Fibroblast of peridontal ligament (primary cell): ENCODE results near the gene DRD4.
A peak's percentile ranks its signal among the peaks of the same experiment; 100 is the strongest.

Experiments used
- DNase-seq: peaks from one replicate; pipeline ENCODE4 v3.0.0-alpha.2; 2010; ENCODE audit errors: extremely low read depth

DRD4 gene

DNA sequence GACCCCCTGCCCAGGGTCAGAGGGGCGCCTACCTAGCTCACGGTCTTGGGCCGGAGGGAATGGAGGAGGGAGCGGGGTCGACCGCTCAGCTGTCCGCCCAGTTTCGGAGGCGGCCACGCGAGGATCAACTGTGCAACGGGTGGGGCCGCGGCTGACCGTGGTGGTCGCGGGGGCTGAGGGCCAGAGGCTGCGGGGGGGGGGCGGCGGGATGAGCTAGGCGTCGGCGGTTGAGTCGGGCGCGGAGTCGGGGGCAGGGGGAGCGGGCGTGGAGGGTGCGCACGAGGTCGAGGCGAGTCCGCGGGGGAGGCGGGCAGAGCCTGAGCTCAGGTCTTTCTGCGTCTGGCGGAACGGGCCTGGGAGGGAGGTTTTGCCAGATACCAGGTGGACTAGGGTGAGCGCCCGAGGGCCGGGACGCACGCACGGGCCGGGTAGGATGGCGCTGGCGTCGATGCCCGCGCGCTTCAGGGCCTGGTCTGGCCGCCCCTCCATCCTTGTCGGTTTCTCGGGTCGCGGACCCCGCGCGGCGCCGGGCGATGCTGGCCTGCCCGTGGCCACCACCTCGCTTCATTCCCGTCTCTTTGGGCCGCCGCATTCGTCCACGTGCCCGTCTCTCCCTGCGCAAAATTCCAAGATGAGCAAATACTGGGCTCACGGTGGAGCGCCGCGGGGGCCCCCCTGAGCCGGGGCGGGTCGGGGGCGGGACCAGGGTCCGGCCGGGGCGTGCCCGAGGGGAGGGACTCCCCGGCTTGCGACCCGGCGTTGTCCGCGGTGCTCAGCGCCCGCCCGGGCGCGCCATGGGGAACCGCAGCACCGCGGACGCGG, at the start of gene DRD4:
TSS of gene DRD4 (plus strand) at position 759 of the 822 bp plus-strand sequence. CDS start at position 795, 36 bp downstream.
- DNase-seq = no peak

DNA sequence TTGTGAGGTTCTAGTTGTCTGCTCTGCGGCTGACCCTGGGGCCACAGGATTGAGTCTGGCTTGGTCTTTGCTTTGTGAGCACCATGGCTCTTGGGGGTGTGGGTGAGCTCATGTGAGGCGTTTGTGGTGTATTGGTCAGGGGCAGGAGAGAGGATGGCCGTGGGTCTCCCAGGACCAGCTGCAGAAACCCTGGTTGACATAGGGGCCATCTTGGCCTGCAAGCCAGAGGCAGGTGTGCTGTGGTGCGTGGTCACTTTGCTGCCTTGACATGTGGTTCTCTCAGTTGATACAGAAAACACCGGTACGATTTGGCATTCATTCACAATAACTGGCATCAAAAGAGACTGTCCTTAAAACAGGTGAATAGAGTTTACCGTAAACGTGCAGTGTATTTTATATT, 49.5 kb upstream of the DRD4 start:
- no peak for DNase-seq

DNA sequence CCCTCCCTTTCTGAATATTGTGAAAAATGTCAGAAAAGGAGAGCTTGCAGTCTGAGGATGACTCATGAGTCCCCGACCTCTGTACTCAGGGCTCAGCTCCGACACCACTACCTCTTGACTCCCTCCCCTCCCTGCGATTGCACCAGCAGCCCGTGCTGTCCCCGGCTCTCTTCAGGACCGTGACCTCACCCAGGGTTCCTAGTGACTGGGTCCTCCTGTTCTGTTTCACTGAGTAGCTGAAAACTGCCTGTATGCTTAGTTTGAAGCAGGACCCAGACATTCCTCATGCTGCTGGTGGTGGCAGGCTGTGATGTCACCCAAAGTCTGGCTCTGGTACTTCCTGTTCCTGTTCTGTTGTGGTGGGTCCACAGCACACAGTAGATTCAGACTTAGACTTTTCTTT, 49.1 kb upstream of the DRD4 start:
- DNase-seq = peak; percentile 25

DNA sequence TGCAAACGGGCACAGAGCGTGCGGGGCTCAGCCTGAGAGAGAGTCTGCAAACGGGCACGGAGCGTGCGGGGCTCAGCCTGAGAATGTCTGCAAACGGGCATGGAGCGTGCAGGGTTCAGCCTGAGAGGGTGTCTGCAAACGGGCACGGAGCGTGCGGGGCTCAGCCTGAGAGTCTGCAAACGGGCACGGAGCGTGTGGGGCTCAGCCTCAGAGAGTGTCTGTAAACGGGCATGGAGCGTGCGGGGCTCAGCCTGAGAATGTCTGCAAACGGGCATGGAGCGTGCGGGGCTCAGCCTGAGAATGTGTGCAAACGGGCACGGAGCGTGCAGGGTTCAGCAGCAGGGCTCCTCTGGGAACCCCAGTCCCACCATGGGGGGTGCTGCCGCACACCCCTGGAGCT, 47.3 kb upstream of the DRD4 start:
- DNase-seq = no peak

DNA sequence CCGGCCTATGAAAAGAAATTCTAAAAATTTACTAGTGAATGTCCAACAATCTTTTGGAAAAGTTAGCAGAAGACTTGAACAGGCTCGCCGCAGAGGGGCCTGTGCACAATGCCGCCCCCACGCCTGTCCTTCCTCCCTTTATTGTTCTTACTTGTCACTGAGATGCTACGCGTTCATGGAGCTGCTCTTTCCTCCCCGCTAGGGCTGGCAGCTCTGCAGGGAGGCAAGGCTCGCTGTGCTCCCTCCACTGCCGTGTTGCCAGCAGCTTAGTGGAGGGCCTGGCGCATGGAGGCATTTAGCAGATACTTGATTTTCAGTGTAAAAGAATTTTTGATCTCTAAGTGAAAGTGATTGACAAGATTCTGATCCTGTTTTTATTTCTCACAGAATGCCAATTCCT, 46.1 kb upstream of the DRD4 start:
- DNase-seq = no peak

DNA sequence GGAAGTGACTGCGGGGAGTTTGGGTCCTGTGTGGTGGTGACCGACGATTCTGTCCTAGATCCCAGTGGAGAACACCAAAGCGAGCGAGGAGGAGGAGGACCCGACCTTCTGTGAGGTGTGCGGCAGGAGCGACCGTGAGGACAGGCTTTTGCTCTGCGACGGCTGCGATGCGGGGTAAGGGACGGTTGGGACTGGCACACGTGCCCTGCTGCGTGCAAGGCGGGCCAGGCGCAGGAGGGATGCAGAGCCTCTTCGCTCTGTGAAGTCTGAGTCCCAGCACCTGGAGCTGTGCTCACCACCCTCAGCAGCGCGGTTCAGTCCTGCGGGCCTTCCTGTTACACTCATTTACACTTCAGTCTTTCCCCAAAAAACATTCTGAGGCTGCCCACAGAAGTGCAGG, 44.6 kb upstream of the DRD4 start:
- no peak for DNase-seq

DNA sequence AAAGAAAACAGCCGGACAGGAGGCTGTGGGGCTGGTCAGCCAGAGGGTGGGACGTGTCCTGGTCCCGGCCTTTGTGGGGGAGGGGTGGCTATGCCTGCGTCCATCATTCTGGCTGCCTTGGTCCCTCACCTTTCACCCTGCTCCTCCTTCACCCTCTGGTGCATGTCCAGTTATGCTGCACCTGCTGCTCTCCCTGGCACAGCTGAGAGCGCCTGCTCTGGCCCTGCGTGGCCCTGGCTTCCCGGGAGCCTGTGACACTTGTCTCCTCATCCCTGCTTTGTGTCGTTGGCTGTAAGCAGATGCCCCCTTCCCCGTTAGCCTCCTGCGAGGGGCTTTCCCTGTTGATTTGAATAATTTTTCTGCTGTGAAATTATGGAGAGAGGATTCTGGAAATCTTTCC, 44.2 kb upstream of the DRD4 start:
- DNase-seq = no peak

DNA sequence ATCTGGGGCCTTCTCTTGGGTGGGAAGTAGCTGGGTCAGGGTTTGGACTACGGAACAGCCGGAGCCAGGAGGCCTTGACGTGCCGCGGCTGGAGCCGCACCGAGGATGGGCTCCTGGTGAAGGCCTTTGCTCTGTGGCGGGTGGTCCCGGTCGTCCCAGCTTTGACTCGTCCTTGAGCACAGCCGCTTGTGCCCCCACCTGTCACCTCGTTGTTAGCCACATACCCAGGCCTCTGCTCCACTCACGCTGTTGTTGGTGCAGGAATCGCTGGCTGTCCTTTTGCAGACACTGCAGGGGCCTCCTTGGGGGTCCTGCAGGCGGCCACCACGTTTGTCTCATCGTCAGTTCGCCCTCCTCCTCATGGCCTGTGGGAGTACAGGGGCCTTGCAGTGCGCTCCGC, 43.7 kb upstream of the DRD4 start:
- no peak for DNase-seq

DNA sequence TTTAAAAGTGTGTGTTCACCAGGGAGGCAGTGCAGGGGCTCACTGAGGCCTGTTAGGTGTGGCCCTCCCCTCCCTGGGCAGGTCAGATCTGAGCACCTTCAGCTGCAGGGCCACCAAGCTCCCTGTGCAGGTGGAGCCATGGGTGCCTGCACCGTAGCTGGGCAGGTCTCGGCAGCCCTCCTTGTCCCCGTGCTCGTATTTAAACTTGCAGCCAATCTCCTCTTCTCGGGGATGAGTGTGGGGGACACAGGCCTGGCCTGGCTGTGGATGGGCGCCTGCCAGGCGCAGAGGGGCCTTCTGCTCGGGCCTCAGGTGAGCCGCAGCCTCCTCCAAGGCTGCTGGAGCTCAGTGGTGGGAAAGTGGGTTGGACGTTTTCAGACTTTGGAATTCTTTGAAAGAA, 41.7 kb upstream of the DRD4 start:
- no peak for DNase-seq

DNA sequence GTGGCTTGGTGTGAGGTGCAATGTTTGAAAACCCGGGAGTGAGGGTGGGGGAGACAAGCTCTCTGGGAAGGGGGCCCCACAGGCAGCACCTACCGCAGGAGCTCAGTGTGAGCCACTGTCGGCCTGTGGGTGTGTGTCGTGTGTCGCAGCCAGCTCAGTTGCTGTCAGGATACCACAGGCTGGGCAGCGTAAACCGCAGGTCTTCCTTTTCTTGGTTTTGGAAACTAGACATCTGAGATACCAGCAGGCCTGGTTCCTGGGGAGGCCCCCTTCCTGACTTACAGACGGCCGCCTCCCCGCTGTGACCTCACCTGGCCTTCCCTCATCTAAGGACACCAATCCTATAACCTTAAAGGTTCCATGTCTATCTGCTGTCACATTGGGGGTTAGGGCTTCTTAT, 40.7 kb upstream of the DRD4 start:
- DNase-seq = no peak

DNA sequence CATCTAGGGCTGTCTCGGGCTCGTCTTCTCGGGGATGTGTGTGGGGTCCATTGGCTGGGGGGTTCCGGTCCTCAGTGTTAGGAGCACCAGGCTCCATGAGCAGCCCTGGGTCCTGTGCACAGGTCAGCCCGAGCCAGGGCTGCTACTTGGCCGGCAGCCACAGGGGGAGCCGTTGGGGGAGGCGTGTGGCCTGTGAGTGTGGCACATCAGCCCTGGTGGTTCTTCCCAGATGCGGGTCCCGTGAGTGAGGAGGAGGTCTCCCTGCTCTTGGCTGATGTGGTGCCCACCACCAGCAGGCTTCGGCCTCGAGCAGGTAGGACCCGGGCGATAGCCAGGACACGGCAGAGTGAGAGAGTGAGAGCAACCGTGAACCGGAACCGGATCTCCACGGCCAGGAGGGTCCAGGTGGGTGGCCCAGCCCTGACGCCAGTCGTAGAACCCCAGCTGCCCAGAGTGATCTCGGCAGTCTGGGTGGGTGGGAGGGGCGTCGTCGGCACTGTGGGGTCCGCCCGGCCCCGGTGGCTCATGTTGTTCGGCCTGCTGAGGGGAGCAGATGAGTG, 39.8 kb upstream of the DRD4 start:
- no peak for DNase-seq

DNA sequence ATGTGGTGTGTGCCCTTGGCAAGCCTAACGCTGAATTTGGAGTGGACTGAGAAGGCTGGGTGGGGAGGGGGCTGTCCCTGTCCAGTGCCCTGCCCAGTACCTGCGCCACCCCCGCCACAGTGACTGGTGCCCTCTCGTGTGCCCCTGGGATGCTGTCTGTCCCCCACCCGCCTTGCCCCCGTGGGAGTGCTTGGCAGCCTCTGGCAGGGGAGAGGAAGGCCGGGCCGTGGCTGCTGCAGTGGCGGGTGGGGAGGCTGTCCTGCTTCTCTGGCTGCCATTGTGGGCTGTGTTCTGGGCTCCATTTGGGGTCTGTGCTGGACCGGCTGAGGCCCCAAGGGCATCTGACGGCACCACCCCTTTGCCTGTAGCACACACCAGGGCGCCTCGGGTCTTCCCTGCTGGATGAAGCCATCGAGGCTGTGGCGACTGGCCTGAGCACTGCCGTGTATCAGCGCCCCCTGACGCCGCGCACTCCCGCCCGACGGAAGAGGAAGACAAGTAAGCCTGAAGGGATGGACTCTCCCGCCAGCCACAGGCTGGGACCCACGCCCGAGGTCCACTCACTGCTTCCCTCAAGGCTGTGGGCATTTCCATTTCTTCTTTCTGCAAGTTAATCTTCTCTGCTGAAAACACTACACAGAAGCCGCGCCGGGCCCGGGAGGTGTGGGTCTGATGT, 38.9 kb upstream of the DRD4 start:
- no peak for DNase-seq

DNA sequence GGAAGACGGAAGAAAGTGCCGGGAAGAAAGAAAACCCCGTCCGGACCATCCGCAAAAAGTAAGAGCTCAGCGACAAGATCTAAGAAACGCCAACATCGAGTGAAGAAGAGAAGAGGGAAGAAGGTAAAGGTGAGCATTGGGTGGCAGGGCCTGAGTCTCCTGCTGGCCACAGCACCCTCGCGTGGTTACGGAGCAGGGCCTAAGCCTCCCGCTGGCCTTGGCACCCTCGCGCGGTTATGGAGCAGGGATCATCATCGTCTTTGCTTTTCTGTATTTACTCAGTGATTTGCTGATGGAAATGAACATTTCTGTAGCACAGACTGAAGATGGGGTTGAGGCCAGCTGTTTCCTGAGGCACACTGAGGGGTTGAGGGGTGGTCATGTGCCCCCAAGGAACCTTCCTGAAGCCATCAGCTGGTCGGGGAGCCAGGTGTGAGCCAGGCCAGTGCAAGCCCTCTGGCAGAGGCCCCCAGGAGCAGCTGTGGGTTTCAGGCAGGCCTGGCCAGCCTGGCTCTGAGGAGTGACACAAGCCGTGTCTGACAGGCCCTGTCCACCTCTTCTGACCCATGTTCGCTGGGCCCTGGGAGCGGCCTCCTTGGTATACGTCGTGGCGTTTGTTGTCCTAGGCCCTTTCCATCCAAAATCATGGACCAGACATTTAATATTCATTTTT, 35.4 kb upstream of the DRD4 start:
- no peak for DNase-seq

DNA sequence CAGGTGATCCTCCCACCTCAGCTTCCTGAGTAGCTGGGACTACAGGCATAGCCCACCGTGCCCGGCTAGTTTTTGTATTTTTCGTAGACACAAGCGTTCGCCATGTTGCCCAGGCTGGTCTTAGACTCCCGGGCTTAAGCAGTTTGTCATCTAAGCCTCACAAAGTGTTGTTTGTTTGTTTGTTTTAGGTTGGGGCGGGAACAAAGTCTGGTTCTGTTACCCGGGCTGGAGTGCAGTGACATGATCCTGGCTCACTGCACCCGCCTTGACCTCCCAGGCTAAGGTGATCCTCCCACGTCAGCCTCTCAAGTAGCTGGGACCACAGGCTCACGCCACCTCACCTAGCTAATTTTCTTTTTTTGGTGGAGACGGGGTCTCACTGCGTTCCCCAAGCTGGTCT, 33.9 kb upstream of the DRD4 start:
- no peak for DNase-seq

DNA sequence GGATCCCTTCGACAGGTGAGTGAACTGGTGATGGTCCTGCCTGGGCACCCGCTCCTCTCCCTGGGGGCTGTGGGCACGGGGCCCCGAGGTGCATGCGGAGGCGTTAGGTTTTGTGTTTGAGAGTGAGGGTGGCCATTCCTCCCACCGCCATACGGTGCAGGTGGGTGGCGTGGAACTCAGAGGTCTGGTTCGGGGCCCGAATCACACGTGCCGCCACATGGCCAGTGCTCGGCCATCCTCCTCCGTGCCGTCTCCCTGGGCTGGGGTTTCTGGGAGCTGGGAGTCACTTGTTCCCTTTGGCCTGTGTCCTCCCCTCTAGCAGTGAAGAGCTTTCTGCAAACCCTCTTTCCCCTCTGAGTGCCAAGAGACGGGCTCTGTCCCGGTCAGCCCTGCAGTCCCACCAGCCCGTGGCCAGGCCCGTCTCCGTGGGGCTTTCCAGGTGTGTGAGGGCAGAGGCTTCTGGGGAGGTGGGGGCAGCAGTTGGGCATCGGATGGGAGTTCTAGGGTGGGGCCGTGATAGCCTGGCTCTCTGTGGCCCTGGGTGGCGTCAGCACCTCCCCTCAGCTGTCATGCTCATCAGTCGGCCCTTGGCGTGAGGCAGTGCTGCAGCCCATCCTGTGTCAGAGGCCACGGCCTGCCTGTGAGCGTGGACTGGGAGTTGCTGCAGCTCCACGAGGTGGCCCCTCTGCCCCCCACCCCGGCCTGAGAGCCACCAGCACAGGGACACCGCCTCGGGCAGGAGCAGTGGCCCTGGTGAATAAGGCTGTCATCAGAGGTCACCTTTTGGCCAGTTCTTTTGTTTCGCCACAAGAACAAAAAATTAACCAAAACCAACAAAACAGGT, 31.6 kb upstream of the DRD4 start:
- no peak for DNase-seq

DNA sequence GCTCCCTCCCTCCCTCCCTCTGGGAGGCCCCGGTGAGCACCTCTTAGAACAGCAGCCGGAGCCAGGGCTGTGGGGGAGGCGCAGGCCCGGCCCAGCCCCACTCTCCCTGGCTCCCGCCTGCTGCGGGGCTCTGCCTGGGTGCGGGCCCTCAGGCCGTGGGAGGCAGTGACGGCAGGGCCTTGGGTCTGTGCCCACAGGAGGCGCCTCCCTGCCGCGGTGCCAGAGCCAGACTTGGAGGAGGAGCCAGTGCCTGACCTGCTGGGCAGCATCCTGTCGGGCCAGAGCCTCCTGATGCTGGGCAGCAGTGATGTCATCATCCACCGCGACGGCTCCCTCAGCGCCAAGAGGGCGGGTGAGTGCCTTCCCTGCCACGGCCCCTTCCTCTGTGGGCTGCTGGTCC, 30.8 kb upstream of the DRD4 start:
- no peak for DNase-seq

DNA sequence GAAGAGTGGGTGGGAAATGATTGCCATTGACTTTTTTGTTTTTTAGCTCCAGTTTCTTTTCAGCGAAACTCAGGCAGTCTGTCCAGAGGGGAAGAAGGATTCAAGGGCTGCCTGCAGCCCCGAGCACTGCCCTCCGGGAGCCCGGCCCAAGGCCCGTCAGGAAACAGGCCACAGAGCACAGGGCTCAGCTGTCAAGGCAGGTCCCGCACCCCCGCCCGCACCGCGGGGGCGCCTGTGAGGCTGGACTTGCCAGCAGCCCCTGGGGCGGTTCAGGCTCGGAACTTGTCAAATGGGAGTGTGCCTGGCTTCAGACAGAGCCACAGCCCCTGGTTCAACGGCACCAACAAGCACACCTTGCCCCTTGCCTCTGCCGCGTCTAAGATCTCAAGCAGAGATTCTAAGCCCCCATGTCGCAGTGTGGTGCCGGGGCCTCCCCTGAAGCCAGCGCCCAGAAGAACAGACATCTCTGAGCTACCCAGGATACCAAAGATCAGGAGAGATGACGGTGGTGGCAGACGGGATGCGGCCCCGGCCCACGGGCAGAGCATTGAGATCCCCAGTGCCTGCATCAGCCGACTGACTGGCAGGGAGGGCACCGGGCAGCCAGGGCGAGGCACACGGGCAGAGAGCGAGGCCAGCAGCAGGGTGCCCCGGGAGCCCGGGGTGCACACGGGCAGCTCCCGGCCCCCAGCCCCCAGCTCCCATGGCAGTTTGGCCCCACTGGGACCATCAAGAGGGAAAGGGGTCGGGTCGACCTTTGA, 29.9 kb upstream of the DRD4 start:
- DNase-seq = no peak

DNA sequence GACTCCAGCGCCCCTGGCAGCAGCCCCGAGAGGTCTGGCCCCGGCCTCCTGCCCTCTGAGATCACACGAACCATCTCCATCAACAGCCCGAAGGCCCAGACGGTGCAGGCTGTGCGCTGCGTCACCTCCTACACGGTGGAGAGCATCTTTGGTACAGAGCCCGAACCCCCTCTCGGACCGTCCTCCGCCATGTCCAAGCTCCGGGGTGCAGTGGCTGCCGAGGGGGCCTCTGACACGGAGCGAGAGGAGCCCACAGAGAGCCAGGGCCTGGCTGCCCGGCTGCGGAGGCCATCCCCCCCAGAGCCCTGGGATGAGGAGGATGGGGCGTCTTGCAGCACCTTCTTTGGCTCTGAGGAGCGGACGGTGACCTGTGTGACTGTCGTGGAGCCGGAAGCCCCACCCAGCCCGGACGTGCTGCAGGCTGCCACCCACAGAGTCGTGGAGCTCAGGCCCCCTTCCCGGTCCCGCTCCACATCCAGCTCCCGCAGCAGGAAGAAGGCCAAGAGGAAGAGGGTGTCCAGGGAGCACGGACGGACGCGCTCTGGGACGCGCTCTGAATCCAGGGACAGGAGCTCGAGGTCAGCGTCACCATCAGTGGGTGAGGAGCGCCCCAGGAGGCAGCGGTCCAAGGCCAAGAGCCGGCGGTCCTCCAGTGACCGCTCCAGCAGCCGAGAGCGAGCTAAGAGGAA, 29.0 kb upstream of the DRD4 start:
- no peak for DNase-seq

DNA sequence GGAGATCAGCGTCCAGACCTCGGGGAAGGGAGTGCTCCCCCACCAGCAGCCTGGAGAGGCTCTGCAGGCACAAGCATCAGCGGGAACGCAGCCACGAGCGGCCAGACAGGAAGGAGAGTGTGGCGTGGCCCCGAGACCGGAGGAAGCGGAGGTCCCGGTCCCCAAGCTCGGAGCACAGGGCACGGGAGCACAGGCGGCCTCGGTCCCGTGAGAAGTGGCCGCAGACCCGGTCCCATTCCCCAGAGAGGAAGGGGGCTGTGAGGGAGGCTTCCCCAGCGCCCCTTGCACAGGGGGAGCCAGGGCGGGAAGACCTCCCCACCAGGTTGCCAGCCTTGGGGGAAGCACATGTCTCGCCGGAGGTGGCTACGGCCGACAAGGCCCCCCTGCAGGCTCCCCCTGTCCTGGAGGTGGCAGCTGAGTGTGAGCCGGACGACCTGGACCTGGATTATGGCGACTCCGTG, 28.2 kb upstream of the DRD4 start:
- DNase-seq = no peak

DNA sequence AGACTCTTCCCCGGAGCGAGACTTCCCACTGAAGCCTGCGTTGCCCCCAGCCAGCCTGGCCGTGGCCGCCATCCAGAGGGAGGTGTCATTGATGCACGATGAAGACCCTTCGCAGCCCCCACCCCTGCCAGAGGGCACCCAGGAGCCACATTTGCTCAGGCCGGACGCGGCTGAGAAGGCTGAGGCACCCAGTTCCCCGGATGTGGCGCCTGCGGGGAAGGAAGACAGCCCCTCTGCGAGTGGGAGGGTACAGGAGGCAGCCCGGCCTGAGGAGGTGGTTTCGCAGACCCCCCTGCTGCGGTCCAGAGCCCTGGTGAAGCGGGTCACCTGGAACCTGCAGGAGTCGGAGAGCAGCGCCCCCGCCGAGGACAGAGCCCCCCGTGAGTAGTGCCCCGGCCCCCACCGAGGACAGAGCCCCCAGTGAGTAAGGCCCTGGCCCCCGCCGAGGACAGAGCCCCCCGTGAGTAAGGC, 27.7 kb upstream of the DRD4 start:
- DNase-seq = no peak
